CD14-positive monocyte (primary cell): ENCODE results near the gene SOBP. TPM values are rescaled to one million over a fixed set of nuclear protein-coding genes. Genes with fewer than 3 reads are reported as not detected.
A peak's percentile ranks its signal among the peaks of the same experiment; 100 is the strongest.

Experiments
- DNase-seq, 3 donors: peaks; one replicate each; pipeline ENCODE4 v3.0.0-alpha.2; 2011 to 2022
- H2AFZ ChIP-seq: 2 replicates; pipeline ENCODE4 v1.6.0; 2012; ENCODE audit warnings: mild to moderate bottlenecking, low read depth, low read length, inconsistent platforms; ENCODE audit not compliant: insufficient read depth, poor library complexity, severe bottlenecking
- H3K27ac ChIP-seq, 2 donors: 1 replicate in 1 of 2; 2 replicates in 1 of 2; pipeline ENCODE4 v1.5.1; 2012 to 2013; ENCODE audit warnings: low read length in 2 of 2, control low read depth in 1 of 2, inconsistent platforms in 1 of 2, low read depth in 1 of 2, mild to moderate bottlenecking in 1 of 2
- H3K27me3 ChIP-seq, 2 donors: one replicate each; pipeline versions ENCODE4 v1.6.0 to v1.6.1; 2011 to 2013; ENCODE audit warnings: low read length in 2 of 2; ENCODE audit not compliant: control insufficient read depth in 2 of 2, insufficient read depth in 2 of 2
- H3K36me3 ChIP-seq, 2 donors: replicated peaks in 1 of 2; 1 replicate in 1 of 2; 2 replicates in 1 of 2; pipeline versions ENCODE4 v1.5.1 to v1.6.1; 2012 to 2013; ENCODE audit warnings: low read length in 2 of 2, control low read depth in 1 of 2, inconsistent platforms in 1 of 2, mild to moderate bottlenecking in 1 of 2; ENCODE audit not compliant: insufficient read depth in 2 of 2, control insufficient read depth in 1 of 2
- H3K4me1 ChIP-seq, 2 donors: 1 replicate in 1 of 2; 2 replicates in 1 of 2; pipeline versions ENCODE4 v1.5.1 to v1.6.1; 2012 to 2013; ENCODE audit warnings: low read length in 2 of 2, control low read depth in 1 of 2, inconsistent platforms in 1 of 2, mild to moderate bottlenecking in 1 of 2, moderate library complexity in 1 of 2; ENCODE audit not compliant: insufficient read depth in 2 of 2, control insufficient read depth in 1 of 2
- H3K4me2 ChIP-seq: replicated peaks from 2 replicates; pipeline ENCODE3; 2012; ENCODE audit warnings: low read length, moderate library complexity, mild to moderate bottlenecking; ENCODE audit not compliant: poor library complexity, severe bottlenecking; ENCODE audit errors: extremely low read depth
- H3K4me3 ChIP-seq, 3 experiments: fragments of 200-600 bp in 1 of 3; sonication (generic) in 1 of 3; replicated peaks in 1 of 3; 1 replicate in 2 of 3; 2 replicates in 1 of 3; pipeline ENCODE4 v1.5.1; 2011 to 2013; ENCODE audit warnings: low read length in 3 of 3, mild to moderate bottlenecking in 3 of 3, control low read depth in 2 of 3, low read depth in 2 of 3, inconsistent platforms in 1 of 3, moderate library complexity in 1 of 3
- H3K79me2 ChIP-seq: 2 replicates; pipeline ENCODE4 v1.6.0; 2012; ENCODE audit warnings: mild to moderate bottlenecking, control low read depth, inconsistent platforms, low read length, moderate library complexity; ENCODE audit not compliant: insufficient read depth
- H3K9ac ChIP-seq: 2 replicates; pipeline ENCODE4 v1.6.0; 2017; ENCODE audit warnings: low read length, mild to moderate bottlenecking; ENCODE audit not compliant: insufficient read depth, poor library complexity, severe bottlenecking
- H3K9me3 ChIP-seq, 2 donors: replicated peaks in 1 of 2; 1 replicate in 1 of 2; 2 replicates in 1 of 2; pipeline versions ENCODE4 v1.5.1 to v1.6.1; 2012 to 2013; ENCODE audit warnings: low read length in 2 of 2, control low read depth in 1 of 2; ENCODE audit not compliant: control insufficient read depth in 1 of 2, insufficient read depth in 1 of 2
- H4K20me1 ChIP-seq: 2 replicates; pipeline ENCODE4 v1.6.0; 2012; ENCODE audit warnings: mild to moderate bottlenecking, low read length, control low read depth, moderate library complexity; ENCODE audit not compliant: insufficient read depth
- H3K27ac Mint-ChIP-seq, 7 donors: one replicate each; pipeline ENCODE4 v1.8.0; 2020; ENCODE audit warnings: mild to moderate bottlenecking in 7 of 7, mixed read lengths in 7 of 7, moderate library complexity in 6 of 7, inconsistent platforms in 2 of 7
- H3K27me3 Mint-ChIP-seq, 3 donors: one replicate each; pipeline ENCODE4 v1.8.0; 2021 to 2022; ENCODE audit warnings: low read depth in 3 of 3, mild to moderate bottlenecking in 3 of 3, mixed read lengths in 3 of 3, moderate library complexity in 3 of 3, inconsistent platforms in 1 of 3
- H3K36me3 Mint-ChIP-seq, 2 donors: one replicate each; pipeline ENCODE4 v1.8.0; 2020; ENCODE audit warnings: mixed read lengths in 2 of 2, inconsistent platforms in 1 of 2, mild to moderate bottlenecking in 1 of 2
- H3K4me1 Mint-ChIP-seq: one replicate; pipeline ENCODE4 v1.8.0; 2020; ENCODE audit warnings: mild to moderate bottlenecking, mixed read lengths
- H3K4me3 Mint-ChIP-seq, 2 donors: one replicate each; pipeline ENCODE4 v1.8.0; 2020; ENCODE audit warnings: mild to moderate bottlenecking in 2 of 2, mixed read lengths in 2 of 2, moderate library complexity in 1 of 2
- H3K9me3 Mint-ChIP-seq, 7 donors: one replicate each; pipeline ENCODE4 v1.8.0; 2020 to 2022; ENCODE audit warnings: mixed read lengths in 7 of 7, mild to moderate bottlenecking in 6 of 7, moderate library complexity in 6 of 7, inconsistent platforms in 2 of 7
- CTCF ChIP-seq: fragments of 200-600 bp; IDR thresholded peaks from one replicate; pipeline ENCODE4 v1.8.0; 2022; ENCODE audit warnings: antibody characterized with exemption, mild to moderate bottlenecking
- WGBS: methylation state at CpG from one replicate; pipeline ENCODE4 v1.1.5; 2013; ENCODE audit warnings: missing lambda C conversion rate; ENCODE audit not compliant: insufficient coverage; 5-methylcytosine and 5-hydroxymethylcytosine counted together
- intact Hi-C, 2 donors: fragments of 100-400 bp; cut with micrococcal nuclease; formaldehyde crosslinking; loops; one replicate each; pipeline versions ENCODE4 v1.15.0 to v1.15.1; 2023
- polyA plus RNA-seq, 3 donors: library from polyadenylated mRNA; depleted of rRNA in 1 of 3; unstranded in 2 of 3; stranded (reverse) in 1 of 3; fragments of 300-500 nt in 2 of 3; fragments of >200 nt in 1 of 3; fragmentation: Illumina TruSeq in 2 of 3; gene quantifications; 1 replicate in 2 of 3; 2 replicates in 1 of 3; pipeline ENCODE4 v1.2.3, GENCODE V29; 2012 to 2021

The SOBP gene
- polyA plus RNA-seq, 3 donors = not detected

- Histone ChIP-seq H2AFZ (no peak overlapping the region), H3K4me2 (no peak overlapping the region), H3K9ac (no peak overlapping the region), H3K4me1 (peaks cover 37 to 40% of the 10 kb centered on the region in 2 donors), H4K20me1 (no peaks in the 10 kb centered on the region), H3K27ac (no peak overlapping the region), H3K4me3 (no peak overlapping the region), H3K79me2 (no peaks in the 10 kb centered on the region), H3K27me3 (peaks cover 0 to 14% of the 10 kb centered on the region in 2 donors), H3K36me3 (no peaks in the 10 kb centered on the region), H3K9me3 (no peaks in the 10 kb centered on the region)
- Mint-ChIP-seq H3K9me3 (peaks cover 0 to 3% (median 0%) of the 10 kb centered on the region in 7 donors), H3K27me3 (peaks cover 27 to 47% (median 39%) of the 10 kb centered on the region in 3 donors), H3K27ac (no peak overlapping the region), H3K4me3 (peak overlapping the region in 1 of 2 donors; percentile 1), H3K36me3 (no peaks in the 10 kb centered on the region), H3K4me1 (peaks cover 44% of the 10 kb centered on the region)
- no peak for TF ChIP-seq CTCF
- 99% methylated on average over 10 of the region's 18 CpGs for WGBS
- intact Hi-C loops = no loop called here
- no peak for DNase-seq
These were observed 169.3 kb downstream of the SOBP start for GRCh38 chr6:107658920-107659865.

GRCh38 chr6:107660839-107661238 lies 170.9 kb downstream of the SOBP start:
- no peak overlapping the region for H3K4me3 ChIP-seq
- no peak overlapping the region for H3K9ac ChIP-seq
- peaks cover 31% of the 10 kb centered on the region for H3K4me1 Mint-ChIP-seq
- no peak overlapping the region for H2AFZ ChIP-seq
- no peaks in the 10 kb centered on the region for H4K20me1 ChIP-seq
- peaks cover 23 to 24% of the 10 kb centered on the region in 2 donors for H3K4me1 ChIP-seq
- H3K9me3 Mint-ChIP-seq = peaks cover 0 to 3% (median 0%) of the 10 kb centered on the region in 7 donors
- peaks cover 2 to 20% of the 10 kb centered on the region in 2 donors for H3K27me3 ChIP-seq
- H3K4me3 Mint-ChIP-seq = no peak overlapping the region
- no peaks in the 10 kb centered on the region for H3K9me3 ChIP-seq
- intact Hi-C loops = no loop called here
- no peak overlapping the region for H3K27ac Mint-ChIP-seq
- H3K4me2 ChIP-seq = no peak overlapping the region
- no peaks in the 10 kb centered on the region for H3K36me3 ChIP-seq
- no peak for DNase-seq
- no peak for TF ChIP-seq CTCF
- no peaks in the 10 kb centered on the region for H3K36me3 Mint-ChIP-seq
- no peak overlapping the region for H3K27ac ChIP-seq
- 95% methylated on average over 9 of the region's 11 CpGs for WGBS
- H3K79me2 ChIP-seq = no peaks in the 10 kb centered on the region
- peaks cover 35 to 59% (median 39%) of the 10 kb centered on the region in 3 donors for H3K27me3 Mint-ChIP-seq
